Duodenal mucosa (tissue), 2 donors: ENCODE data around the gene LPIN3.

Source experiments
- H3K27ac ChIP-seq: one replicate; pipeline ENCODE4 v1.7.0; 2013; ENCODE audit warnings: low read depth, low read length
- H3K27me3 ChIP-seq, 2 donors: one replicate each; pipeline ENCODE4 v1.7.0; 2013; ENCODE audit warnings: low read length in 2 of 2, control low read depth in 1 of 2; ENCODE audit not compliant: insufficient read depth in 2 of 2, control insufficient read depth in 1 of 2
- H3K36me3 ChIP-seq, 2 donors: one replicate each; pipeline ENCODE4 v1.7.0; 2013; ENCODE audit warnings: low read length in 2 of 2, control low read depth in 1 of 2; ENCODE audit not compliant: insufficient read depth in 2 of 2, control insufficient read depth in 1 of 2
- H3K4me1 ChIP-seq, 2 donors: one replicate each; pipeline ENCODE4 v1.7.0; 2013; ENCODE audit warnings: low read length in 2 of 2, control low read depth in 1 of 2; ENCODE audit not compliant: insufficient read depth in 2 of 2, control insufficient read depth in 1 of 2
- H3K4me3 ChIP-seq, 2 donors: one replicate each; pipeline ENCODE4 v1.7.0; 2013; ENCODE audit warnings: low read length in 2 of 2, low read depth in 1 of 2
- H3K9ac ChIP-seq, 2 donors: one replicate each; pipeline ENCODE4 v1.7.0; 2013; ENCODE audit warnings: low read length in 2 of 2, low read depth in 1 of 2
- H3K9me3 ChIP-seq, 2 donors: one replicate each; pipeline ENCODE4 v1.7.0; 2013; ENCODE audit warnings: low read length in 2 of 2, control low read depth in 1 of 2; ENCODE audit not compliant: control insufficient read depth in 1 of 2

LPIN3 gene

DNA sequence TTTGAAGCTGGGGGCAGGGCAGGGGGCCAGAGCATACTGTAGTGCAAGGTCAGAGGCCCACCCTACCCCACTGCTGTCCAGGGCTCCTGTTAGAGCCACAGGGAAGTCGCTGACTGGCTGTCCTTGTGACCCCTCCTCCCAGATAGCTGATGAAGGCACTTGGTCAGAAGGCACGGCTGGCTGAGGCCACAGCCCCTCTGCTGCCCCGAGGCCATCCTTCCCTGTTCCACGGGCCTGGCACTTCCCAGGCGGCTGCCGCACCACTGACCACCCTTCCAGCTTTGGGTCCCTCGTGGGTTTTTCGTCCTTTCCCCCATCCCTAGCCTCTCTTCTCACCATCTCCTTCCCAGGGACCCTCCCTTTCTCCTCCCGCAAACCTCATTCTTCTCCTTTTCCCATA is 35.2 kb downstream of the LPIN3 start:
- Histone ChIP-seq H3K4me3 (no peak overlapping the region), H3K9ac (no peak overlapping the region), H3K27me3 (peaks cover 2 to 5% of the 10 kb centered on the region in 2 donors), H3K27ac (no peak overlapping the region), H3K4me1 (no peaks in the 10 kb centered on the region), H3K36me3 (no peaks in the 10 kb centered on the region), H3K9me3 (peaks cover 0 to 4% of the 10 kb centered on the region in 2 donors)

DNA sequence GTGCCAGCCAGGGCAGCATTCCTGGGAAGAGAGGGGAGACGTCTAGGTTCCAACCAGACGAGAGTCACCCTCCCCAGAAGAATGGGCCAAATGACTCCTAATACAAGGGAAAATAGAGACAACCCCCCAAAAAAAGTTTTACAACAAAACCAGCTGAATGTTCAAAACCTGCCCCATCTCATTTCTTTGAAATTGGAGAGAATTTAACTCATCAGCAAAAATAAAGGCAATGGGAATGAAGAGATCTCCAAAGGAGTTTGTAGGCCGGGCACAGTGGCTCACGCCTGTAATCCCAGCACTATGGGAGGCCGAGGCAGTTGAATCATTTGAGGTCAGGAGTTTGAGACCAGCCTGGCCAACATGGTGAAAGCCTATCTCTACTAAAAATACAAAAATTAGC is 35.7 kb downstream of the LPIN3 start:
- H3K9ac ChIP-seq: no peak overlapping the region
- no peak overlapping the region for H3K27ac ChIP-seq
- peaks cover 0 to 2% of the 10 kb centered on the region in 2 donors for H3K9me3 ChIP-seq
- H3K4me3 ChIP-seq: no peak overlapping the region
- no peaks in the 10 kb centered on the region for H3K36me3 ChIP-seq
- H3K4me1 ChIP-seq: no peaks in the 10 kb centered on the region
- H3K27me3 ChIP-seq: peaks cover 2 to 5% of the 10 kb centered on the region in 2 donors

DNA sequence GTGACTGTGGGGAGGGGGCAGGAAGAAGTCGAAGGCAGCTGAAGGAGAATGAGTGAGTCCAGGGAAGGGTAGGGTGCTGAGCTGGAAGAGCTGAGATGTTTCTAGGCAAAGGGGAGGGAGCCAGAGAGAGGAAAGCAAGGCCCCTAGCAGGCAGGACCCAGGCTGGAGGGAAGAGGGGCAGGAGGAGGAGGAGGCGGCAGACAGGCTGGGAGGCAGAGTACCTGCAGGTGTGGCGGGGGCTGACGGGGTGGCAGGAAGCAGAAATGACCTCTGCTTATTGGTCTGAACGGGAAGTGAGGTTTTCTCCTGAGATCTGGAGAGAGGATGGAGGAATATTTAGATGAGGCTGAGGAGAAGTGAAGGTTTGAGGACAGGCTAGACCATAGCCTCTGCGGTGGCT is 36.7 kb downstream of the LPIN3 start:
- Histone ChIP-seq H3K27me3 (peaks cover 2 to 5% of the 10 kb centered on the region in 2 donors), H3K27ac (no peak overlapping the region), H3K9ac (no peak overlapping the region), H3K4me3 (no peak overlapping the region), H3K4me1 (no peaks in the 10 kb centered on the region), H3K36me3 (no peaks in the 10 kb centered on the region), H3K9me3 (no peaks in the 10 kb centered on the region)

DNA sequence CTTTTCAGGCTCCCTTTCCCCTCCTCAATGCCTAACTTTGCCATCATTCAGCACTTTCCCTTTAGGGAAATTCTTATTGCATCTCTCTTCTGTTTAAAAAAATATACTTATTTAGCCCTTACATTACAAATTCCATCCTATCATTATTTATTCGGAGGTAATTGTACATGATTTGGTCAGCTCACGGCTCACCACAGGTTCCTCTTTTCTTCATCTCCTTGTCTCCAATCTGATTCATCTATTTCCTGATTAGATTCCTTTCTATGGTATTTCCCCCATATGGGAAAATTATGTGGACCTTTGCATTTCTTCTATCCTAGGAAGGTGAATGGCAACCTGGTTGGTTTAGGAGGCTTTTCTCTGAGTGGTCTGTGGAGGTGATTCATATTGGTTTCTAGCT is 38.9 kb downstream of the LPIN3 start:
- H3K36me3 ChIP-seq: no peaks in the 10 kb centered on the region
- no peak overlapping the region for H3K27ac ChIP-seq
- H3K9ac ChIP-seq: no peak overlapping the region
- no peaks in the 10 kb centered on the region for H3K4me1 ChIP-seq
- no peaks in the 10 kb centered on the region for H3K9me3 ChIP-seq
- H3K27me3 ChIP-seq: peaks cover 2 to 5% of the 10 kb centered on the region in 2 donors
- no peak overlapping the region for H3K4me3 ChIP-seq

DNA sequence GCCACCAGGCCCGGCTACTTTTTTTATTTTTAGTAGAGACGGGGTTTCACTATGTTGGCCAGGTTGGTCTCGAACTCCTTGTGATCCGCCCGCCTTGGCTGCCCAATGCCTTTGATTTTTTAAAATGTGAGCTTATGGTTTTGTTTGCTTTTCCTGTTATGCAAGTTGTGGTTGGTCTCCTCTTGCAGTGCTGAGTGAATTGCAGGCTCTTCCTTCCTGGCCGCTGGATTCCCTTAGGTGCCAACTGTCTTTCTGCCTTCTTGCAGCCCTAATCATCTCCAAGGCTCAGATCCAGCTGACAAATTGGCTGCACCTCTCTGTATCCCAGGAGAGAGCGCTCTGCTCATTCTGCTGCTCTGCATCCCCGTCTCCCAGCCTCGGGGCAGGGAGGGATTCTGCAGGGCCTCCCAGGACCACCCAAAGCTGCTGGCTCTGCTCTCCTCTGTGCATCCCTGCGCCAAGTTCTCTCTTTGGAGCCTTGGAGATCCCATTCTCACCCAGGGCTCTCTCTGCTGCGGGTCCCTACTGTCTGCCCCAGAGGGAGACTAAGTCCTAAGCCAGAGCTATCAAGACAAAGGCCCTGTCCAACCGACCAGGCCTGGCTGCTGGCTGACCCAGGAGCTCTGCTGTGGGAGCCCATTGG is 40.1 kb downstream of the LPIN3 start:
- peaks cover 2 to 5% of the 10 kb centered on the region in 2 donors for H3K27me3 ChIP-seq
- no peaks in the 10 kb centered on the region for H3K36me3 ChIP-seq
- H3K9me3 ChIP-seq: no peaks in the 10 kb centered on the region
- no peaks in the 10 kb centered on the region for H3K4me1 ChIP-seq
- no peak overlapping the region for H3K4me3 ChIP-seq
- H3K9ac ChIP-seq: no peak overlapping the region
- H3K27ac ChIP-seq: no peak overlapping the region

DNA sequence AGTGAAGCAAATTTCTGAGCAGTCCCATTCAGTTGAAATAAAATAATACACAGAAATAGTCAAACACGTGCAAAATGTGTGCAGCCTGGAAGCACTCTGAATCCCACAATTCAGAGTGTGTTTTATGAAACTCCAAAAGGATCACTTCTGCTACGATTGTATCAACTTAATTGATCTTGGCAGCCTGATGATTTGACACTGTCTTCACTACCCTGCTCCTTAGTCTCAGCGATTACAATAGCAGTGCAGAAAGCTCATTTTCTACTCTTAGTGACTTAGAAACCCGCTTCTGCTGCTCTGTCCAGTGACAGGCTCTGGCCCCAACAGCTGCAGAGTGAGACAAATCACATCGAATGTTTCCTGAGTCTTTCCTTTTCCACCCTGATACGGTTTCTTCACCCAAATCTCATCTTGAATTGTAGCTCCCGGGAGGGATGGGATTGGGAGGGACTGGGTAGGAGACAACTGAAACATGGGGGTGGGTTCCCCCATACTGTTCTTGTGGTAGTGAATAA is 42.2 kb downstream of the LPIN3 start:
- Histone ChIP-seq H3K4me1 (no peaks in the 10 kb centered on the region), H3K9ac (no peak overlapping the region), H3K27me3 (no peaks in the 10 kb centered on the region), H3K36me3 (no peaks in the 10 kb centered on the region), H3K4me3 (no peak overlapping the region), H3K27ac (no peak overlapping the region), H3K9me3 (no peaks in the 10 kb centered on the region)

DNA sequence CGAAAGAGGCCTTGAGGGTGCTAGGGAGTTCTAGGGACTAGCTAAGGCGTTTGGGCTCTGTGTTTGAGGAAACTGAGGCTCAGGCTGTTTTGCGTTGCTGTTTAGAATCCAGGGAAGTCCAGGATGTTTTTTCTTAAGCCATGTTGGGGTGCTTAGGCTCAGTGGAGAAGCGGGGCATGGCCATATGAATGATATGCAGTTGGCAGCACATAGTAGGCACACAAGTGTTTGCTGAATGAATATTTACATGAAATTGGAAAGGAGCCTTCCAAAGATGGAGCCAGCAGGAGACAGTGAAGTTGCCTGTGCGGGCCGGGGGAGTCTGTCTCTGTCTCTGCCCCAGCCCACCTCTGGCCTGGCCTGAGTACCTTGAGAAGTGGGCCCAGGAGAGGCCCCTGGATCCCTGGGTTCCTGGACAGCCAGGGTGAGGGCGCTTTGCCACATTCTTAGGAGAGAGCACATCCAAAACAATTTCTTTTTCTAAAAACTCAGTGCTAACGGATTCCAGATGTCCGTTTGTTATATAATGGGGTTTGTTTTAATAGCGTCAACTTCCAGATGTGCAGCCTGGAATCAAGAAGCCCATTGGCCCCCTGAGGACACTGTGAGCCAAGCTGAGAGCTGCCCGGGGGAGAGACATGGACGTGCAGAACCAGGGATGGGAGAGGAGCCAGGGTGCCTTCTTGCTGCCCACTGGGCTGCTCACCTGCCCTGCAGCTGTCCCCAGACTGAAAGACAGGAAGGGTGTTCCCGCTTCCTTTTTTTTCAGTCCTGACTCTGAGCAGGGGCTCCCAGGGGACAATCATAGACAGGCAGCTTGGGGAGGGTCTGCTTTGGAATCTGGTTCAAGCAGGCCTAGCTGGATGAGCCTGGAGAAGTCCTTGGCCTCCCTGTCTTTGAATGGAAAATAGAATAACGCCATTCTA is 46.1 kb downstream of the LPIN3 start:
- no peak overlapping the region for H3K27ac ChIP-seq
- H3K27me3 ChIP-seq: no peaks in the 10 kb centered on the region
- H3K9ac ChIP-seq: no peak overlapping the region
- no peaks in the 10 kb centered on the region for H3K9me3 ChIP-seq
- no peaks in the 10 kb centered on the region for H3K4me1 ChIP-seq
- no peaks in the 10 kb centered on the region for H3K36me3 ChIP-seq
- no peak overlapping the region for H3K4me3 ChIP-seq

DNA sequence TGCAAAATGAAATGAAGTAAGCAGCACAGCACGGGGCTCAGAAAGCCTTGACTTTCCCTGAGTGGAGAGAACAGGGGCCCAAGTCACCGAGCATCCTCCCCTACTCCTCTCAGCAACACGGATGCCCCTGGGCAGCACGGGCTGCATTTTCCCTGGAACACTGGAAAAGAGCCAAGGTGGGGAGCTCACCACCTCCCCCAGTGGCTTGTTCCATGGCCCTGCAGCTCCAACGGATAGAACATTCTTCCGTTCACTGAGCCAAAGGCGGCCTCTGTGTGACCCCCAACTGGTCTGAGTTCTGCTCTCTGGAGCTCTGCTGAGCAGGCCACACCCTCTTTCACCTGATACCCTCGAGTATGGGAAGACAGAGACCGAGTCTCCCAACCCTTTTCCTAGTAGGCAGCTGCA is 46.8 kb downstream of the LPIN3 start:
- Histone ChIP-seq H3K9me3 (no peaks in the 10 kb centered on the region), H3K27me3 (no peaks in the 10 kb centered on the region), H3K4me3 (no peak overlapping the region), H3K27ac (no peak overlapping the region), H3K36me3 (no peaks in the 10 kb centered on the region), H3K9ac (no peak overlapping the region), H3K4me1 (no peaks in the 10 kb centered on the region)

DNA sequence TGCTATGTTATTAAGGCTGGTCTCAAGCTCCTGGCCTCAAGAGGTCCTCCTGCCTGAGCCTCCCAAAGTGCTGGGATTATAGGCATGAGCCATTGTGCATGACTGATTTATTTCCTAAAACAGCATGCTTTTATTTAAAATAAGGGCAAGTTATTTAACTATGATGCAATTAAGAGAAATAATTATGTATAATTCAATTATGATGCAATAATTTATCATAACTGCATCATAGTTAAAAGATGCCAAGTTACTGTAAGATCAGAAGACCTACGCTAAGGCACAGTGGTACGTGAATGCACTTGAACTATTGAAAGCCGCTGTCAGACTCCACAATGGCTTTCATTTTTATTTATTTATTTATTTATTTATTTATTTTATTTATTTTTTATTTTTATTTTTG is 50.3 kb downstream of the LPIN3 start:
- Histone ChIP-seq H3K4me3 (no peak overlapping the region), H3K4me1 (peaks cover 3 to 10% of the 10 kb centered on the region in 2 donors)

DNA sequence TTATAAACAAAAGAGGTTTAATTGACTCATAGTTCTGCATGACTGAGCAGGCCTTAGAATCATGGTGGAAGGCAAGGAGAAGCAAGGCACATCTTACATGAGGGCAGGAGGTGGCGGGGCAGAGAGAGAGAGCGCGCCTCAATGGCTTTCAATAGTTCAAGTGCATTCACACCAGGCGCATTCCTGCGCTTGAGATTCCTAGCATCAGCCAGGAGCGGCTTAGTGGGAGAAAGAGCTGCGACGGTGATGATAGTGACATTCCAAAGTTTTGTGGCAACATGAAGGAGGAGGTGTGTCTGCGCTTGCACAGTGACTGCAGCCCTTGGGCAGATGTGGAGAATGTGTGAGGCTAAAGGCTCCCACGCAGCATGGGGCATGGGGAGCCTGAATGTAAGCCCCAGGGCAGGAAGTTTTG is 51.0 kb downstream of the LPIN3 start:
- Histone ChIP-seq H3K4me1 (peaks cover 3 to 10% of the 10 kb centered on the region in 2 donors), H3K27ac (no peak overlapping the region), H3K9me3 (no peaks in the 10 kb centered on the region), H3K9ac (no peak overlapping the region), H3K36me3 (no peaks in the 10 kb centered on the region), H3K27me3 (no peaks in the 10 kb centered on the region), H3K4me3 (no peak overlapping the region)

More for the DNA sequence above, 50.3 kb downstream of the LPIN3 start:
- no peaks in the 10 kb centered on the region for H3K9me3 ChIP-seq
- no peak overlapping the region for H3K27ac ChIP-seq
- H3K36me3 ChIP-seq: no peaks in the 10 kb centered on the region
- no peak overlapping the region for H3K9ac ChIP-seq
- H3K27me3 ChIP-seq: no peaks in the 10 kb centered on the region
